Measurements from ENCODE around the gene CCDC47. TPM values are rescaled to one million over a fixed set of nuclear protein-coding genes. Genes with fewer than 3 reads are reported as not detected.

The CCDC47 gene
- polyA plus RNA-seq, 1 donor from 2014 or later = 36.7 TPM

GRCh38 chr17:63768433-63768832 lies 5.0 kb downstream of the CCDC47 start:
- no peak overlapping the region for H3K4me3 Mint-ChIP-seq
- H3K36me3 Mint-ChIP-seq = no peaks in the 10 kb centered on the region
- H3K27me3 Mint-ChIP-seq = no peaks in the 10 kb centered on the region
- H3K9me3 Mint-ChIP-seq = no peaks in the 10 kb centered on the region
- peaks cover 25 to 33% (median 26%) of the 10 kb centered on the region in 3 donors for H3K4me1 Mint-ChIP-seq
- H3K27ac Mint-ChIP-seq = peak overlapping the region in 1 of 3 donors; percentile 53

- Mint-ChIP-seq H3K4me1 (peaks cover 24 to 33% (median 27%) of the 10 kb centered on the region in 3 donors), H3K36me3 (no peaks in the 10 kb centered on the region), H3K9me3 (no peaks in the 10 kb centered on the region), H3K4me3 (peak overlapping the region in 1 of 4 donors; percentile 21), H3K27me3 (no peaks in the 10 kb centered on the region), H3K27ac (no peak overlapping the region)
Observed at GRCh38 chr17:63766754-63767153, 6.6 kb downstream of the CCDC47 start.

GRCh38 chr17:63764716-63765115 lies 8.7 kb downstream of the CCDC47 start:
- Mint-ChIP-seq H3K27me3 (no peaks in the 10 kb centered on the region), H3K27ac (no peak overlapping the region), H3K4me3 (no peak overlapping the region), H3K4me1 (peaks cover 20 to 29% (median 28%) of the 10 kb centered on the region in 3 donors), H3K9me3 (no peaks in the 10 kb centered on the region), H3K36me3 (no peaks in the 10 kb centered on the region)

GRCh38 chr17:63762161-63763078 lies 11.0 kb downstream of the CCDC47 start:
- no peaks in the 10 kb centered on the region for H3K27me3 Mint-ChIP-seq
- H3K27ac Mint-ChIP-seq = peak overlapping the region in 2 of 3 donors; percentile 65 to 71
- peaks cover 2% of the 10 kb centered on the region for H3K36me3 Mint-ChIP-seq
- peaks cover 15 to 23% (median 18%) of the 10 kb centered on the region in 3 donors for H3K4me1 Mint-ChIP-seq
- H3K4me3 Mint-ChIP-seq = peak overlapping the region in 1 of 4 donors; percentile 56
- H3K9me3 Mint-ChIP-seq = no peaks in the 10 kb centered on the region

- Mint-ChIP-seq H3K36me3 (peaks cover 2% of the 10 kb centered on the region), H3K27me3 (no peaks in the 10 kb centered on the region), H3K4me3 (no peak overlapping the region), H3K27ac (peak overlapping the region in 1 of 3 donors; percentile 53), H3K9me3 (no peaks in the 10 kb centered on the region), H3K4me1 (peaks cover 8 to 13% (median 13%) of the 10 kb centered on the region in 3 donors)
Observed at GRCh38 chr17:63760771-63761539, 12.4 kb downstream of the CCDC47 start.

GRCh38 chr17:63758428-63758827 lies 15.0 kb downstream of the CCDC47 start:
- H3K4me1 Mint-ChIP-seq = peaks cover 8 to 9% (median 9%) of the 10 kb centered on the region in 3 donors
- peaks cover 2% of the 10 kb centered on the region for H3K36me3 Mint-ChIP-seq
- H3K27ac Mint-ChIP-seq = no peak overlapping the region
- H3K4me3 Mint-ChIP-seq = no peak overlapping the region
- no peaks in the 10 kb centered on the region for H3K9me3 Mint-ChIP-seq
- H3K27me3 Mint-ChIP-seq = no peaks in the 10 kb centered on the region

- Mint-ChIP-seq H3K4me1 (peaks cover 2 to 6% (median 6%) of the 10 kb centered on the region in 3 donors), H3K36me3 (peaks cover 2% of the 10 kb centered on the region), H3K27ac (no peak overlapping the region), H3K4me3 (no peak overlapping the region), H3K27me3 (no peaks in the 10 kb centered on the region), H3K9me3 (no peaks in the 10 kb centered on the region)
Observed at GRCh38 chr17:63754046-63754445, 19.4 kb downstream of the CCDC47 start.

- no peak overlapping the region for H3K4me3 Mint-ChIP-seq
- no peaks in the 10 kb centered on the region for H3K27me3 Mint-ChIP-seq
- peaks cover 2% of the 10 kb centered on the region for H3K36me3 Mint-ChIP-seq
- peaks cover 2 to 6% (median 6%) of the 10 kb centered on the region in 3 donors for H3K4me1 Mint-ChIP-seq
- no peaks in the 10 kb centered on the region for H3K9me3 Mint-ChIP-seq
- no peak overlapping the region for H3K27ac Mint-ChIP-seq
Observed at GRCh38 chr17:63753215-63753614, 20.2 kb downstream of the CCDC47 start.

- Mint-ChIP-seq H3K4me1 (peaks cover 2 to 6% (median 6%) of the 10 kb centered on the region in 3 donors), H3K36me3 (peaks cover 2% of the 10 kb centered on the region), H3K9me3 (no peaks in the 10 kb centered on the region), H3K27ac (no peak overlapping the region), H3K27me3 (no peaks in the 10 kb centered on the region), H3K4me3 (no peak overlapping the region)
Observed at GRCh38 chr17:63752707-63753106, 20.7 kb downstream of the CCDC47 start.

- Mint-ChIP-seq H3K27me3 (no peaks in the 10 kb centered on the region), H3K4me1 (peaks cover 2 to 6% (median 6%) of the 10 kb centered on the region in 3 donors), H3K9me3 (no peaks in the 10 kb centered on the region), H3K4me3 (peak overlapping the region in 3 of 4 donors; percentile 4 to 63 (median 55)), H3K36me3 (peaks cover 2% of the 10 kb centered on the region), H3K27ac (peak overlapping the region in 2 of 3 donors; percentile 55 to 65)
Observed at GRCh38 chr17:63751806-63752205, 21.6 kb downstream of the CCDC47 start.

- Mint-ChIP-seq H3K36me3 (peaks cover 5% of the 10 kb centered on the region), H3K4me1 (peaks cover 15 to 23% (median 16%) of the 10 kb centered on the region in 3 donors), H3K27ac (peak within 1 kb of the TSS; percentile 94 to 98 (median 97))
Observed at GRCh38 chr17:63741408-63742173, 31.8 kb downstream of the CCDC47 start, which contains the start of gene STRADA. STRADA (minus strand) TSS chr17:63741799; CDS start chr17:63728369, 13,430 bp downstream.

GRCh38 chr17:63741143-63741407 lies 32.3 kb downstream of the CCDC47 start:
- peaks cover 15 to 23% (median 16%) of the 10 kb centered on the region in 3 donors for H3K4me1 Mint-ChIP-seq
- H3K9me3 Mint-ChIP-seq = no peaks in the 10 kb centered on the region
- H3K36me3 Mint-ChIP-seq = peaks cover 3% of the 10 kb centered on the region
- peak overlapping the region; percentile 94 to 98 (median 97) for H3K27ac Mint-ChIP-seq
- H3K4me3 Mint-ChIP-seq = peak overlapping the region; percentile 90 to 95 (median 92)
- H3K27me3 Mint-ChIP-seq = no peaks in the 10 kb centered on the region

More at GRCh38 chr17:63741408-63742173, 31.8 kb downstream of the CCDC47 start, which contains the start of gene STRADA:
- Mint-ChIP-seq H3K4me3 (peak within 1 kb of the TSS; percentile 90 to 95 (median 92)), H3K27me3 (no peaks in the 10 kb centered on the region), H3K9me3 (no peaks in the 10 kb centered on the region)

- H3K4me1 Mint-ChIP-seq = peaks cover 14 to 23% (median 15%) of the 10 kb centered on the region in 3 donors
- H3K27ac Mint-ChIP-seq = peak overlapping the region; percentile 94 to 98 (median 97)
- peaks cover 3% of the 10 kb centered on the region for H3K36me3 Mint-ChIP-seq
- no peaks in the 10 kb centered on the region for H3K27me3 Mint-ChIP-seq
- no peaks in the 10 kb centered on the region for H3K9me3 Mint-ChIP-seq
- H3K4me3 Mint-ChIP-seq = peak overlapping the region; percentile 90 to 95 (median 92)
Observed at GRCh38 chr17:63740464-63741142, 32.8 kb downstream of the CCDC47 start.

- peak overlapping the region in 1 of 3 donors; percentile 66 for H3K27ac Mint-ChIP-seq
- H3K27me3 Mint-ChIP-seq = no peaks in the 10 kb centered on the region
- peaks cover 4 to 9% (median 8%) of the 10 kb centered on the region in 3 donors for H3K4me1 Mint-ChIP-seq
- peaks cover 4% of the 10 kb centered on the region for H3K36me3 Mint-ChIP-seq
- no peaks in the 10 kb centered on the region for H3K9me3 Mint-ChIP-seq
- no peak overlapping the region for H3K4me3 Mint-ChIP-seq
Observed at GRCh38 chr17:63735691-63736090, 37.7 kb downstream of the CCDC47 start.

Measured in IgD-negative memory B cell (primary cell).